LoVo (cell line): ENCODE results near the gene NDUFAF8.

Source experiments
- DNase-seq: peaks from one replicate; pipeline ENCODE4 v3.0.0-alpha.2; 2016; ENCODE audit warnings: low spot score

The NDUFAF8 gene

DNA sequence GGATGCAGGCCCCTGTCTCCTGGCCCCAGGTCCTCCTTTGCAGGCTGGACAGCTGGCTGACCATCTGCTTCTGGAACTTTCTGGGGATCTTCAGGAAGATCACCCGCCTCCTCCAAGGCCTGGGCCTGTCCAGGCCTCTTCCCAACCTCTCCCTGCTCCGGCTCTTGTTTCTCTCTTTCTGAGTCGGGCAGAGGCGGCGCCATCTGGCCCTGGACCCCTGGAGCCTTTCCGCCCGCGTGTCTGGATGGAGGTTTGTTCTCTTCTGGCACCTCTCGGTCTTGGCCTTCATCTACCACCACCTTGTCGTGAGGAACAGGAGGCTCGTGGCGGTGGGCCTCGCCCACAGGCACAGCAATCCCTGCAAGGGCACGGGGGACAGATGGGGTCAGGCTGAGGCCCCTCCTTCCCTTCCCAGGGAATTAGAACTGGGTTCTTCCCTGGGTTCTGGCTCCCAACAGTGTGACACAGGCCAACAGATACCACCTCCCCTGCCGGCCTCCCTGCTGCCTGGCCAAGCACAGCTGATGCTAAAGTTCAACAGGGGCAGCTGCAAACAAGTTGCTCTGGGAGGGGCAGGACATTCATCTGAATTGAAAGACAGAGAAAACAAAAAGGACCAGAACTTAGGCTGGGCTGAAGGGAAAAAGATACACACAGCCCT is 13.3 kb downstream of the NDUFAF8 start:
- DNase-seq = no peak

DNA sequence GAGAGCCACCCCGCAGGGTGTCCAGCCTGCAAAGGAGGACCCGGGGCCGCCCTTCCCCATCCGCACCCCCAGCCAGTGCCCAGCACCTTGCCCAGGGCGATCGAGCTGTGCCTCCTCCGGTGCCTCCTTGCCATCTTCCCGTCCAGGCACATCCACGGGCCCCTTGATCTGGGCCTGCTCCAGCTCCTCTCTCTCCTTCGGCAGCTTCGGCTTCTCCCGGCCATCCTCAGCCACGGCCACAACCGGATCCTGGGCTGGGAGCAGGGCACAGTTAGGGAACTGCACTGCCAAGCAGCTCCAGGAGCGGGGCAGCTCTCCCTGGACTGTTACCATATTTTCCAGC is 13.8 kb downstream of the NDUFAF8 start:
- DNase-seq = no peak

DNA sequence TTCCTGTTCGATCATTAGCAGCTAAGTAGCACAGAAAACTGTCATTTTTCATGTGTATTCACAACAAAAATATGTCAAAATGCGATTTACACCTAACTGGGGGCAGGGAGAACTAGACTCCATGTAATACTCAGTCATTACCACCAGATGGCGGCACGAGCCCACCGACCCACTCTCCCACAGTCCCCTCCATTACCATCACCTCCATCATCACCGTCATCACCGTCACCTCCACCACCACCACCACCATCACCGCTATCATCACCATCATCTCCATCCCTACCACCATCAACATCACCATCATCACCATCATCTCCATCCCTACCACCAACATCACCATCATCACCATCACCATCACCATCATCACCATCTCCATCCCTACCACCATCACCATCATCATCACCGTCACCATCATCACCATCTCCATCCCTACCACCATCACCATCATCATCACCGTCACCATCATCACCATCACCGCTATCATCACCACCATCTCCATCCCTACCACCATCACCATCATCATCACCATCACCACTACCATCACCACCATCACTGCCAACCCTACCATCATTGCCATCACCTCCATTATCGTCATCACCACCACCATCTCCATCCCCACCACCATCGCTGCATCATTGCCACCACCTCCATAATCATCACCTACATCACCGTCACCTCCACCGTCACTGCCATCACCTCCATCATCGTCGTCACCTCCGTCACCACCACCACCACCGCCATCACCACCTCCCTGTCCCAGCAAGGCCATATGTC is 14.4 kb downstream of the NDUFAF8 start:
- peak; percentile 17 for DNase-seq

DNA sequence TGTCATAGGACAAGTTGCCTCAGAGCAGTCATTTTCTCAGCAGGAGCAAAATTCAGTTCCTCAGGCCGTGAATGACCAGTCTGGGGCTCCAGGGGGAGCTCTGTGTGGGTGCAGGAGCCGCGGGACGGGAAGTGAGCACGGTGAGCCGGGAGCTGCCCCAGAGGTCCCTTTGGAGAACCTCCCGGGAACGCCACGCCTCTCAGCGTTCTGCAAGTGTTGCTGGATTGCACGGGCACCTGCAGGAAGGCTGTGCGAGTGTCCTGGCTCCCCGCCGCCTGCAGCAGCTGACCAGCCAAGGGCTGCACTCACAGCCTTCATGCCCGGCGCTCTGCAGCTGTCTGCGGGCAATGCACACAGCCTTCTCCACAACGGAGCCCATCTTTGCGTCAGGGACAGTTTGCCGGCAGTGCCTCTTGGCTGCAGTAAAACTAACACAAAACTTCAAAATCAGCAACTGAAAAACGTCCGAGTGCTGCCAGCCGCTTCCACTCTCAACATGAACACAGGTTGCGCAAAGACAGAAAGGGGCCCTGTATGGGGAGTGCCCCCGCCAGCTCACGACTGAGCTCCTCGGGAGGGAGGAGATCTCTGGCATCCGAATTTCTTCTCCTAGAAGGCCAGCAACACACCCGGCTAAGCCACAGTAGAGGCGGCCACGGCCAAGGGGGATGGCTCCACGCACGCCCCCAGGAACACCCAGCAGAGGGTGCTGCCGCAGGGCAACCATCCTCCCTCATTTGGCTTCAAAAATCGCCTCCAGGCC is 16.0 kb downstream of the NDUFAF8 start:
- DNase-seq = no peak

- DNase-seq = no peak
Measured at GRCh38 chr17:81256616-81257015, 17.5 kb downstream of the NDUFAF8 start.

GRCh38 chr17:81257533-81257932 is 18.4 kb downstream of the NDUFAF8 start:
- no peak for DNase-seq

- no peak for DNase-seq
Measured at GRCh38 chr17:81258292-81258691, 19.2 kb downstream of the NDUFAF8 start.

GRCh38 chr17:81259058-81259605 is 20.0 kb downstream of the NDUFAF8 start:
- no peak for DNase-seq

GRCh38 chr17:81260171-81260570 is 21.1 kb downstream of the NDUFAF8 start:
- DNase-seq = no peak

- no peak for DNase-seq
Measured at GRCh38 chr17:81260641-81261040, 21.5 kb downstream of the NDUFAF8 start.

DNA sequence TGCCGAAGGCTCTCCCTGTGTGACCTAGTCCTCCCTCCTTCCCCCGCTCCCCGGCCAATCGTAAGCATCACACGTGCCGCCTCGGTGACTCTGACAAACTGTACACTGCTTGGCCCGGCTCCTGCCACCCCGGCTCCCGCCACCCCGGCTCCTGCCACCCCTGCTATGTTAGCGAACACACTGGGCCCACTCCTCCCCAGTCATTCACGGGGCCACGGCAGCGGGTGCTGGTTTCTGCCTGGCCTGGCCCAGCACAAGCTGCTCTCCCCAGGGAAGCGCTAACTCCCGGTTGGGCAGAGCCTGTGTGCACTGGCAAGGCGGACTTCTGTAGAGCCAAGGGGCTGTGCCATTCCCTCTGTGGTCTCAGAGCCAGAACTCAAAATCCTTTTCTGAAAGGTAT is 22.0 kb downstream of the NDUFAF8 start:
- no peak for DNase-seq

DNA sequence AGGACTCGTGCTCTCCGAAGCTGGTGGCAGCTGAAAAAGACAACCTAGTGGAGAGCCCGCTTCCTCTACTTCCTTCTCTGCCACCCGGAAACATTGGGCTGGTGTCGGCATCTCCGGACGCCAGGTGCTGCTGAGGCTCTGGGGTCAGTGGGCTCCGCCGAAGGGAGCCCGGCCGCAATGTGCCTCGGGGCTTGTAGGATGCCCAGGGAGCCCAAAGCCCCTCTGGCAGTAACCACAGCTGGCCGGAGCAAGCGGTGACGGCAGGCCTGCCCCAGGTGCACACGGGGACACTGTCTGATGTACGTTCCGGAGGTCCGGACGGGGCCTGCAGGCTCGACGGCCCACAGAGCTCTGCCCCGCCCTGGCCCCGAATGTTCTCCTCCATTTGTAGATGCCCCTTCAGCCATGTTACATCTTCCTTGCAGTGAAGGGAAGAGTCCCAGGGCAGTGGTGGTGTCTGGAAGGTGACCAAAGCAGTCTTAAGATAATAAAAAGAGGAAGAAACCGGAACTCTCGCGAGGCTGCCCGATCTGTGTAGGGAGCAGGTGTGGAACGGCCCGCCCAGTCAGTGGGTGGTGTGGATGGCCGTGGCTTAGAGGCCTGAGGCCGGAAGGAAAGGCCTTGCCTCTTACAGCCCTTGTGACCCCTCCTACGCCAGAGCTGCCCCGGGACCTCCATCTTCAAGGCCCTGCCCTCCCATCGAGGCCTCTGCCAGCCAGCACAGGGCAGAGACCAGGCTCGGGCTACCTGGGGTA is 22.6 kb downstream of the NDUFAF8 start:
- no peak for DNase-seq

DNA sequence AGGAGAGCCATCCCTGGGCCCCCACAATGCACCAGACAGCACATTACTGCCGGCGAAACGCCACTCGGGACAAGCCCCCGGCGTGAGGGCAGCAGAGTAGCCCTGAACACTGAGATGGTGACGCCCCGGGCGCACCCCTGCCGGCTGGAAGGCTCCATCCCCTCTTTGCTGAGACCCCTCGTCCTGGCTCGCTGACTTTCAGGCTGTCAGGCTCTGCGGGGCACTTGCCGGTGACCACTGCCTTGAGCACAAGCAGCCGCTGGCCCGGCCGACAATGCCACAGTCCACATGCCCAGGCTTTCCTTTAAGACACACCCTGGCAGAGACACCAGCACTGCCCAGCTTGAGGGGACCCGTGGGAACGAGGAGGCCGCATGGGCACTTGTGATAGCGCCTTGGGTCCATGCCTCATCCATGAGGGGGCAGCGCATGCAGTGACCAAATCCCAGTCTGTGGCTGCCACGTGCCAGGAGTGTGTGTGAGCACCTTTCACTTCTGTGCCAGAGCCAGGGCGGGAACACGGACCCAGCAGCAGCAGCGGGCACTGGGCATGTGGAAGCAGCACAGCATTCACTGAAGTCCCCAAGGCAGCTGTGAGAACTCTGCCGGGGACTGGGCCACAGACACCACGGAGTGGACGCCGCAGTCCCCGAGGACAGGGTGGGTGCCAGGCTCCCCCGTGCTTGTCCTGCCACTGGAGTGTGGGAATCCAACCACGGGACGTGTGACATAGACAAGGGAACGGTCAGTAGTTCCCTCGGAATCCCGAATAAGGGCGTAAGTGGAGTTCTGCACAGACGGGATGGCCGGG is 24.5 kb downstream of the NDUFAF8 start:
- no peak for DNase-seq

GRCh38 chr17:81264640-81265039 is 25.5 kb downstream of the NDUFAF8 start:
- DNase-seq = no peak

- DNase-seq = no peak
Measured at GRCh38 chr17:81265576-81265975, 26.5 kb downstream of the NDUFAF8 start.

DNA sequence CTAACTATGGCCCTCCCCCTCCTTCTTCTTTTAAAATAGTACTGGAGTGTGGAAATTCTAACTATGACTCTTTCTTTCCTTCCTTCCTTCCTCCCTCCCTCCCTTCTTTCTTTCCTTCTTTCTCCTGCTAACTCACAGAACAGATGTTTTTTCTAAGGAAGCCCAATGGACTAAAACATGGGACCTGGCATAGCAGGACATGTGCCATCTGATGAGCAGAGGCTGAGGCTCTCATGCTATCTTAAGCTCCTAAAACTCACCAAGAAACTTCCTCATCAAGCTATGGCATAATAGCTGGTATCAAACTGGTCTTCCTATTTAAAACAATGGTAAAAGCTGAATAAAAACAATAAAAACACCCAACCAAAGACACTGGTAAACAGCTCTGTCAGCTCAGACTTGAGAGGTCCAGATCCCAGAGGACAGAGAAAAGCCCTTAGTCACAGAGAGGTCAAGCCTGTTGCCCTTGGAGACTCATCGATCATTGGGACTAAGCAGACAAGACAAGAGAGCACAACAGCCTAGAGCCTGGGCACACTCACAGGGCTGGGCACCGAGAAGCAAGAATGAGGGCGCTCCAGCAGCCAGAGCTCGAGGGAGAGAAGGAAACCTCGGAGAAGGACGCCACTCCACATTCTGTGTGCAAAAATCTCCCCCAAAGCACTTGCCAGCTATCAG is 28.4 kb downstream of the NDUFAF8 start:
- DNase-seq = no peak

DNA sequence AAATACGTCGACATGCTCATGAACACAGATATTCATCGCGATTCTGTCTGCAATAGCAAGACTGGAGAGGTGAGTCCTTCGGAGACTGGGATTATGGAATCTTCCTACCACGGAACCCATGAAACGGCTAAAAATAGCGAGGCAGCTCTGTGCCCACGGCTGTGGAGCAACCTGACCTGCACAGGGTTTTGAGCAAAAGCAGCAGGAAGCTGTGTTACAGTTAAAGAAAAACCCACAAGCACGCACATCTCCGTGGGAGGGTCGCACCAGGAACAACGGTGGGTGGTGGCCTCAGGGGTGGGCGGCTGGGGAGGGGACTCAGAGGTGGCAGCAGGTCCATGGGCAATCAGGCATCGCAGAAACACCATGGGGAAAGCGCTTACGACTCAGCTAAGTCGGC is 31.2 kb downstream of the NDUFAF8 start:
- DNase-seq = no peak

DNA sequence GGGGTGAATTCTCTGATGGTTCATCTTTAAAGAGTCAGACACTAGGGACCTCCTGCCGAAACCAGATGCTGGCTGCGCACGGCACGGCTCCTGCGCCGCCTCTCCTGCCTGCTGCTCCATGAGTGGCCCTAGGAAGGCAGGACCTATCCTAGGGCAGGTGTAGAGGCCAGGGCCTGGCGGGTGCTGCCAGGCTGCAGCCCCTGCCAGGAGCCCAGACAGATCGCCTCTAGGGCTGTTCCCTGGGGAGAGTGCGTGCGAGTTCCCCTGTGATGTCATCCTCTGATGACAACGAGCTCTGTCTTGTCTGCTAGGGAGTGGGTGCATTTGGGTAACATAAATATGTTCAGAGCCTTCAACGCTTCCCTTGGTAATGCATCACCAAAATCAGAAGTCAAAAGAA is 32.1 kb downstream of the NDUFAF8 start:
- DNase-seq = no peak

GRCh38 chr17:81272616-81273015 is 33.5 kb downstream of the NDUFAF8 start:
- DNase-seq = no peak

DNA sequence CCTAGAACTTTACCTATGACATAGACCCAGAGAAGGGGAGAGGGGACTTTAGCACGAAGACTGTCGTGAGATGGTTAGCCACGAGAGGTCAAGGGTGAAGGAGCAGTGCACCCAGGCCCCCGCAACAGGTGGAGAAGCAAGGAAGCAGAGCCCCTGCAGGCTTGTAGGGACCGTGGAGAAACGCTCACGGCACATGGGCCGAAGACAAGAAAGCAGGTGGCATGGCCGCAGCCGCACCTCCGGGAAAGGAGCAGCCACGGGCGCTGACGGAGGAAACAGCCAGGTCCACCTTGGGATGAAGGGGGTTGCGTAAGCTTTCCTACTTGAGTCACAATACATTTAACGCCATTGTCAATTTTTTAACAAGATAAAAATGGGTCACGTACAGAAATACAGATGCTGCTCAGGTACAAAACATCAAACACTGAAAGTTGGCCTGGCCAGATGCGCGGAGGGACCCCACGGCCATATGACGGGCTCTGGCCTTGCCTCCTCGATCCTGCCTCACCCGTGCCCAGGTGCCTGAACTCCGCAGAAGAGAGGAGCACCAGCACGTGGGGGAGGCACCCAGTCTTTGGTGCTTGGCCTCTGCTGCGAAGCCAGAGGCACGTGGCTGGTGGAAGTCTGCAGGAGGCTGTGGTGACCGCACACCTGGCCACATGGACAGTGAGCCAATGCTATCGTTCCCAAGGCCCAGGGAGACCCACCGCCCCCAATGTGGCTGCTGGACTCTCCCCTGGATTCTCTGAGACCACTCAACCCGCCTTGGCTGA is 34.8 kb downstream of the NDUFAF8 start:
- DNase-seq = no peak
